SU-DHL-6 (cell line): Measurements from ENCODE around the gene SH3RF1.

Experiments
- EZH2phosphoT487 ChIP-seq: fragments of 200-600 bp; sonication (generic), shearing (Covaris generic); conservative IDR thresholded peaks from 2 replicates; pipeline ENCODE4 v1.6.1; 2018; ENCODE audit warnings: mild to moderate bottlenecking, antibody characterized with exemption, low read length, moderate library complexity, mixed read lengths
- TF ChIP-seq, protein P1 (sequence below): fragments of 200-600 bp; sonication (generic); IDR thresholded peaks from one replicate; pipeline ENCODE4 v1.5.1; 2017; ENCODE audit warnings: antibody characterized with exemption, mild to moderate bottlenecking, low read length, moderate library complexity; ENCODE audit not compliant: insufficient read depth, poor library complexity, severe bottlenecking

DNA sequence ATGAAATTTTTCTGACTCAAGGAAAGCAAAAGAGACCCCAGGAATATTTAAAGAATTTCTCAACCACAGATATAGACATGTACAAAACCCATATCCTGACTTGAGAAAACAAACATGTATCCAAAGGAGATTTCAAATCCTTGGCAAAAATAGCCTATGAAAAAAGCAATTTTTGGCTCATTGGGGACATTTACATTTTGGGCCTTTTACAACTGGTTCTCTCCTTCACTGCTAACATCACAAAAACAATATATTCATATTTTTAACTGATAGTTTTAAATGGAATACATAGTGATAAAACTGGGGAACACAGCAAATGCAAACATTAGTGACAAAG lies 65.0 kb downstream of the SH3RF1 start:
- TF ChIP-seq, protein P1, sequence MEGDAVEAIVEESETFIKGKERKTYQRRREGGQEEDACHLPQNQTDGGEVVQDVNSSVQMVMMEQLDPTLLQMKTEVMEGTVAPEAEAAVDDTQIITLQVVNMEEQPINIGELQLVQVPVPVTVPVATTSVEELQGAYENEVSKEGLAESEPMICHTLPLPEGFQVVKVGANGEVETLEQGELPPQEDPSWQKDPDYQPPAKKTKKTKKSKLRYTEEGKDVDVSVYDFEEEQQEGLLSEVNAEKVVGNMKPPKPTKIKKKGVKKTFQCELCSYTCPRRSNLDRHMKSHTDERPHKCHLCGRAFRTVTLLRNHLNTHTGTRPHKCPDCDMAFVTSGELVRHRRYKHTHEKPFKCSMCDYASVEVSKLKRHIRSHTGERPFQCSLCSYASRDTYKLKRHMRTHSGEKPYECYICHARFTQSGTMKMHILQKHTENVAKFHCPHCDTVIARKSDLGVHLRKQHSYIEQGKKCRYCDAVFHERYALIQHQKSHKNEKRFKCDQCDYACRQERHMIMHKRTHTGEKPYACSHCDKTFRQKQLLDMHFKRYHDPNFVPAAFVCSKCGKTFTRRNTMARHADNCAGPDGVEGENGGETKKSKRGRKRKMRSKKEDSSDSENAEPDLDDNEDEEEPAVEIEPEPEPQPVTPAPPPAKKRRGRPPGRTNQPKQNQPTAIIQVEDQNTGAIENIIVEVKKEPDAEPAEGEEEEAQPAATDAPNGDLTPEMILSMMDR, result no peak
- TF ChIP-seq EZH2phosphoT487, result no peak
